Neural cell (in vitro differentiated cells): Measurements from ENCODE around the gene GAR1. TPM values are rescaled to one million over a fixed set of nuclear protein-coding genes. Genes with fewer than 3 reads are reported as not detected.
"Not testable (repeated sequence)": the region's sequence is repeated elsewhere in the genome, so short reads cannot be mapped to it uniquely, and the experiment has no call there.

Source experiments
- H2AFZ ChIP-seq: fragments of 200-600, 300-800 bp; sonication (generic), shearing (Covaris generic); 2 replicates; pipeline ENCODE4 v1.6.0; 2014; ENCODE audit warnings: low read depth, mild to moderate bottlenecking, antibody characterized with exemption, low read length, moderate library complexity
- H3F3A ChIP-seq: fragments of 200-600 bp; shearing (Covaris generic); 2 replicates; pipeline ENCODE4 v1.6.1; 2016; ENCODE audit warnings: mild to moderate bottlenecking, moderate library complexity, mixed read lengths, antibody characterized with exemption, low read length; ENCODE audit not compliant: insufficient read depth, poor library complexity, severe bottlenecking
- H3K27ac ChIP-seq: fragments of 200-600, 300-800 bp; sonication (generic), shearing (Covaris generic); 2 replicates; pipeline ENCODE4 v1.5.1; 2014; ENCODE audit warnings: mild to moderate bottlenecking, low read length, moderate library complexity
- H3K27me3 ChIP-seq: fragments of 300-800, 200-600 bp; sonication (generic), shearing (Covaris generic); 2 replicates; pipeline ENCODE4 v1.6.0; 2014; ENCODE audit warnings: mild to moderate bottlenecking, low read depth, low read length, moderate library complexity; ENCODE audit not compliant: insufficient read depth
- H3K36me3 ChIP-seq: fragments of 300-800, 200-600 bp; sonication (generic), shearing (Covaris generic); 2 replicates; pipeline ENCODE4 v1.5.1; 2014; ENCODE audit warnings: mild to moderate bottlenecking, antibody characterized with exemption, low read length, moderate library complexity; ENCODE audit not compliant: insufficient read depth
- H3K4me2 ChIP-seq: fragments of 300-800, 200-600 bp; sonication (generic), shearing (Covaris generic); 2 replicates; pipeline ENCODE4 v1.6.0; 2014; ENCODE audit warnings: mild to moderate bottlenecking, low read length
- H3K4me3 ChIP-seq: fragments of 300-800, 200-600 bp; sonication (generic), shearing (Covaris generic); 2 replicates; pipeline ENCODE4 v1.5.1; 2014; ENCODE audit warnings: mild to moderate bottlenecking, low read length, moderate library complexity
- H3K79me2 ChIP-seq: fragments of 200-600 bp; shearing (Covaris generic); replicated peaks from 2 replicates; pipeline ENCODE4 v1.6.0; 2014; ENCODE audit warnings: mild to moderate bottlenecking, low read length, moderate library complexity; ENCODE audit not compliant: insufficient read depth
- H3K9ac ChIP-seq: fragments of 300-800, 200-600 bp; sonication (generic), shearing (Covaris generic); 2 replicates; pipeline ENCODE4 v1.6.1; 2016; ENCODE audit warnings: mild to moderate bottlenecking, low read length, mixed read lengths
- H3K9me2 ChIP-seq: fragments of 200-600 bp; shearing (Covaris generic); 2 replicates; pipeline ENCODE4 v1.6.1; 2016; ENCODE audit warnings: mild to moderate bottlenecking, low read length, mixed read lengths; ENCODE audit not compliant: insufficient read depth
- H3K9me3 ChIP-seq: fragments of 200-600, 300-800 bp; sonication (generic), shearing (Covaris generic); 2 replicates; pipeline ENCODE4 v1.6.1; 2016; ENCODE audit warnings: mild to moderate bottlenecking, mixed run types, low read length, moderate library complexity, mixed read lengths
- H4K20me1 ChIP-seq: fragments of 200-600 bp; shearing (Covaris generic); 2 replicates; pipeline ENCODE4 v1.6.1; 2016; ENCODE audit warnings: mild to moderate bottlenecking, mixed run types; ENCODE audit not compliant: insufficient read depth
- CTCF ChIP-seq: fragments of 450-650 bp; IDR thresholded peaks from 2 replicates; pipeline ENCODE4 v1.5.1; 2014; ENCODE audit warnings: antibody characterized with exemption, mild to moderate bottlenecking, moderate library complexity; ENCODE audit not compliant: poor library complexity, severe bottlenecking
- EP300 ChIP-seq: fragments of 450-650 bp; conservative IDR thresholded peaks from 2 replicates; pipeline ENCODE4 v1.6.1; 2014; ENCODE audit warnings: antibody characterized with exemption, mild to moderate bottlenecking, moderate library complexity; ENCODE audit not compliant: poor library complexity, severe bottlenecking
- EZH2 ChIP-seq: fragments of 200-600, 300-800 bp; shearing (Covaris generic), sonication (generic); IDR thresholded peaks from 2 replicates; pipeline ENCODE4 v1.6.1; 2014; ENCODE audit warnings: antibody characterized with exemption, low read length, borderline replicate concordance, mild to moderate bottlenecking; ENCODE audit not compliant: insufficient read depth, poor library complexity, severe bottlenecking
- MXI1 ChIP-seq: fragments of 450-650 bp; conservative IDR thresholded peaks from 2 replicates; pipeline ENCODE4 v1.6.1; 2014; ENCODE audit warnings: antibody characterized with exemption, mild to moderate bottlenecking; ENCODE audit not compliant: poor library complexity, severe bottlenecking
- POLR2AphosphoS5 ChIP-seq: IDR thresholded peaks from 2 replicates; pipeline ENCODE4 v1.6.1; 2012
- RAD21 ChIP-seq: fragments of 450-650 bp; conservative IDR thresholded peaks from 2 replicates; pipeline ENCODE4 v1.6.1; 2014; ENCODE audit warnings: antibody characterized with exemption, mild to moderate bottlenecking, moderate library complexity
- SMC3 ChIP-seq: fragments of 450-650 bp; conservative IDR thresholded peaks from 2 replicates; pipeline ENCODE4 v1.6.1; 2014; ENCODE audit warnings: antibody characterized with exemption, mild to moderate bottlenecking, moderate library complexity; ENCODE audit not compliant: poor library complexity
- TAF1 ChIP-seq: IDR thresholded peaks from 2 replicates; pipeline ENCODE4 v1.6.1; 2012; ENCODE audit warnings: low read depth
- polyA plus RNA-seq: library from polyadenylated mRNA; depleted of rRNA; stranded (reverse); fragments of >200 nt; gene quantifications from 2 replicates; pipeline ENCODE4 v1.2.3, GENCODE V29; 2014
- TF ChIP-seq, protein P1 (sequence below): IDR thresholded peaks from 2 replicates; pipeline ENCODE4 v1.6.1; 2012; ENCODE audit warnings: borderline replicate concordance

GAR1 gene
- polyA plus RNA-seq, 1 donor from 2014 or later, result 9.1 TPM

DNA sequence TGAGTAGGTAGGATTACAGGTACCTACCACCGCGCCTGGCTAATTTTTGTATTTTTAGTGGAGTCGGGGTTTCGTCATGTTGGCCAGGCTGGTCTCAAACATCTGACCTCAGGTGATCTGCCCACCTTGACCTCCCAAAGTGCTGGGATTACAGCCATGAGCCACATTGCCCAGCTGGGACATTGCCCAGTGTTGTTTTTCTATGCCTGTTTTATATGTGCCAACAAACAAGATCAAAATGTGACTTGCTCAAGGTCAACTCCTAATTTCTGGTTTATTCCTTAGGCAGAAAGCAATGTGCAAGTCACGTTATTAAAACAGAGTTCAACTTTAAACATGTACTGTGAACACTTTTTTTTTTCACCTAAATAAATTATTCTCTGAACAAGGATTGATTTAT lies 35.0 kb downstream of the GAR1 start:
- TF ChIP-seq TAF1 (no peak), MXI1 (no peak), SMC3 (no peak), RAD21 (no peak), EP300 (no peak), EZH2 (no peak), CTCF (no peak), POLR2AphosphoS5 (no peak)
- TF ChIP-seq, protein P1, sequence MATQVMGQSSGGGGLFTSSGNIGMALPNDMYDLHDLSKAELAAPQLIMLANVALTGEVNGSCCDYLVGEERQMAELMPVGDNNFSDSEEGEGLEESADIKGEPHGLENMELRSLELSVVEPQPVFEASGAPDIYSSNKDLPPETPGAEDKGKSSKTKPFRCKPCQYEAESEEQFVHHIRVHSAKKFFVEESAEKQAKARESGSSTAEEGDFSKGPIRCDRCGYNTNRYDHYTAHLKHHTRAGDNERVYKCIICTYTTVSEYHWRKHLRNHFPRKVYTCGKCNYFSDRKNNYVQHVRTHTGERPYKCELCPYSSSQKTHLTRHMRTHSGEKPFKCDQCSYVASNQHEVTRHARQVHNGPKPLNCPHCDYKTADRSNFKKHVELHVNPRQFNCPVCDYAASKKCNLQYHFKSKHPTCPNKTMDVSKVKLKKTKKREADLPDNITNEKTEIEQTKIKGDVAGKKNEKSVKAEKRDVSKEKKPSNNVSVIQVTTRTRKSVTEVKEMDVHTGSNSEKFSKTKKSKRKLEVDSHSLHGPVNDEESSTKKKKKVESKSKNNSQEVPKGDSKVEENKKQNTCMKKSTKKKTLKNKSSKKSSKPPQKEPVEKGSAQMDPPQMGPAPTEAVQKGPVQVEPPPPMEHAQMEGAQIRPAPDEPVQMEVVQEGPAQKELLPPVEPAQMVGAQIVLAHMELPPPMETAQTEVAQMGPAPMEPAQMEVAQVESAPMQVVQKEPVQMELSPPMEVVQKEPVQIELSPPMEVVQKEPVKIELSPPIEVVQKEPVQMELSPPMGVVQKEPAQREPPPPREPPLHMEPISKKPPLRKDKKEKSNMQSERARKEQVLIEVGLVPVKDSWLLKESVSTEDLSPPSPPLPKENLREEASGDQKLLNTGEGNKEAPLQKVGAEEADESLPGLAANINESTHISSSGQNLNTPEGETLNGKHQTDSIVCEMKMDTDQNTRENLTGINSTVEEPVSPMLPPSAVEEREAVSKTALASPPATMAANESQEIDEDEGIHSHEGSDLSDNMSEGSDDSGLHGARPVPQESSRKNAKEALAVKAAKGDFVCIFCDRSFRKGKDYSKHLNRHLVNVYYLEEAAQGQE, result no peak
- no peaks in the 10 kb centered on the region for H3K27me3 ChIP-seq
- H3F3A ChIP-seq, result no peaks in the 10 kb centered on the region
- no peak overlapping the region for H3K4me2 ChIP-seq
- H3K4me3 ChIP-seq, result no peak overlapping the region
- H3K79me2 ChIP-seq, result no peaks in the 10 kb centered on the region
- no peaks in the 10 kb centered on the region for H3K36me3 ChIP-seq
- H2AFZ ChIP-seq, result no peak overlapping the region
- no peaks in the 10 kb centered on the region for H3K9me2 ChIP-seq
- H4K20me1 ChIP-seq, result no peaks in the 10 kb centered on the region
- no peak overlapping the region for H3K9ac ChIP-seq
- H3K9me3 ChIP-seq, result no peaks in the 10 kb centered on the region
- no peak overlapping the region for H3K27ac ChIP-seq

DNA sequence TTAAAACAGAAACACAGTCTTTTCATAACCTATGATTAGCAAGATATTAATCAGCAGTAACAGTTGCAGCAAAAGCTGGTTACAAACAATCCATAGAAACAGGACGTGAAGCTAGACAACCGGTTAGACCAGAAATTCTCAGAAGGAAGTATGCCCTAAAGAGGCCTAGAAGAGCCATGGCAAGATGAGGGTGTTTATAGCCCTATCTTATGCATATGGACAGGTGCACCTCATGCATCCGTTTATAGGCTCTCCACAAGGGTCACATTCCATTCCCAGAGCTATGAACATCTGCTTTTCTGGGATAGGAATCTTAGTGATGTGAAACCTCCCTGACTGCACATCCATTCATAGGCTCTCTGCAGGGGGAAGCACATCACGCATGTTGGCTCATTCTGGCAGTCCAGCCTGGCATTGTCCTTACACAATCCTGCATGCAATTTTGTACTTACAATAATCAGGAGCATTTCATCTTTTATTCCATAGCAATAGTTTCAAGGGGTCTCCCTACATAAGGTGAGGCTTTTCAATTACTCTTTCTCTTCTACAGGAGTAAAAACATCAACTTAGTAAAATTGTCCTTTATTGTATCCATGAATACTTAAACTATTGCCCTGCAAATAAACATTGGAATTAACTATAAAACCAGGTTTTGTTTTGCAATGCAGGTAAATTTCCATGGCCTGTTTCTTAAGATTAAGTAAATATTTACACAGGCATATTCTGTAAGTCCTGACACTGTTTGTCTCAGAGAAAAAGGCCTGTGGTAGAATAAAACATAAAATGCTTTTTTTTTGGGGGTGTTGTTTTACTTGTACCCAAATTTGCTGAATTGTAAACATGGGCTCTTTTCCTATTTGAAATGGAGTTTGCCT lies 44.1 kb downstream of the GAR1 start:
- not testable (repeated sequence) for H3K27me3 ChIP-seq, H3K79me2 ChIP-seq, H3K9ac ChIP-seq, H4K20me1 ChIP-seq, H3K4me2 ChIP-seq, H3K4me3 ChIP-seq, H3K36me3 ChIP-seq, H3K9me3 ChIP-seq, H2AFZ ChIP-seq, H3K27ac ChIP-seq, H3F3A ChIP-seq, H3K9me2 ChIP-seq
